Muscle of back (tissue), 11 donors: Measurements from ENCODE around the gene DIS3L2. TPM values are rescaled to one million over a fixed set of nuclear protein-coding genes. Genes with fewer than 3 reads are reported as not detected.
"Not testable (repeated sequence)": the region's sequence is repeated elsewhere in the genome, so short reads cannot be mapped to it uniquely, and the experiment has no call there.

Source experiments
- DNase-seq, 3 donors: peaks; one replicate each; pipeline versions ENCODE4 v3.0.0 to v3.0.0-alpha.2; 2013
- polyA plus RNA-seq, 10 donors: library from polyadenylated mRNA; unstranded; fragments of 120-200 nt; gene quantifications; one replicate each; pipeline ENCODE4 v1.2.1, GENCODE V29; 2013; ENCODE audit not compliant: insufficient read length in 10 of 10

Gene DIS3L2
- polyA plus RNA-seq, 10 donors, result 19.2 to 27.2 (median 23.7) TPM

GRCh38 chr2:232058063-232058877, 96.8 kb downstream of the DIS3L2 start:
- DNase-seq, result no peak

GRCh38 chr2:232058931-232059330, 97.4 kb downstream of the DIS3L2 start:
- DNase-seq, result no peak

GRCh38 chr2:232061265-232061664, 99.8 kb downstream of the DIS3L2 start:
- DNase-seq, result no peak

- DNase-seq, result peak in 2 of 3 donors; percentile 5 to 14
Observed at GRCh38 chr2:232073026-232073425, 111.5 kb downstream of the DIS3L2 start.

- no peak for DNase-seq
Observed at GRCh38 chr2:232073699-232074098, 112.2 kb downstream of the DIS3L2 start.

- no peak for DNase-seq
Observed at GRCh38 chr2:232075080-232075479, 113.6 kb downstream of the DIS3L2 start.

GRCh38 chr2:232075859-232076258, 114.3 kb downstream of the DIS3L2 start:
- no peak for DNase-seq

GRCh38 chr2:232076272-232076671, 114.8 kb downstream of the DIS3L2 start:
- DNase-seq, result no peak

GRCh38 chr2:232076736-232077135, 115.2 kb downstream of the DIS3L2 start:
- no peak for DNase-seq

GRCh38 chr2:232085164-232085563, 123.7 kb downstream of the DIS3L2 start:
- DNase-seq, result no peak

- no peak for DNase-seq
Observed at GRCh38 chr2:232085826-232086425, 124.4 kb downstream of the DIS3L2 start.

- peak in 2 of 3 donors; percentile 20 to 43 for DNase-seq
Observed at GRCh38 chr2:232088771-232089170, 127.3 kb downstream of the DIS3L2 start.

GRCh38 chr2:232094201-232094600, 132.7 kb downstream of the DIS3L2 start:
- DNase-seq, result no peak

- no peak for DNase-seq
Observed at GRCh38 chr2:232094883-232095282, 133.4 kb downstream of the DIS3L2 start.

GRCh38 chr2:232097260-232097659, 135.7 kb downstream of the DIS3L2 start:
- no peak for DNase-seq

- no peak for DNase-seq
Observed at GRCh38 chr2:232097758-232098157, 136.2 kb downstream of the DIS3L2 start.

- no peak for DNase-seq
Observed at GRCh38 chr2:232102380-232102779, 140.9 kb downstream of the DIS3L2 start.

- DNase-seq, result peak in 1 of 3 donors; percentile 9
Observed at GRCh38 chr2:232103140-232103737, 141.7 kb downstream of the DIS3L2 start.

GRCh38 chr2:232104076-232104646, 142.6 kb downstream of the DIS3L2 start:
- no peak for DNase-seq

GRCh38 chr2:232111551-232111950, 150.0 kb downstream of the DIS3L2 start:
- DNase-seq, result no peak

- DNase-seq, result no peak
Observed at GRCh38 chr2:232113821-232114220, 152.3 kb downstream of the DIS3L2 start.

GRCh38 chr2:232115728-232116361, 154.3 kb downstream of the DIS3L2 start:
- not testable (repeated sequence) for DNase-seq
